ENCODE results near the gene MRPL40. TPM values are rescaled to one million over a fixed set of nuclear protein-coding genes. Genes with fewer than 3 reads are reported as not detected.
A peak's percentile ranks its signal among the peaks of the same experiment; 100 is the strongest.

Gene MRPL40
- total and polyA plus RNA-seq, 2 of the 13 experiments (the other 11 are each of a cell fraction or from before 2014, with no cell fraction given): 42.7 to 79.7 TPM

GRCh38 chr22:19448076-19448607, 15.8 kb downstream of the MRPL40 start (continued):
- TF ChIP-seq ZBTB42 (CRISPR knock-in tag; IDR thresholded peaks at IDR 0.05): 0 out of 2 replicates have a peak, but pooled peaks have one; percentile 47
- TF ChIP-seq, protein P1, sequence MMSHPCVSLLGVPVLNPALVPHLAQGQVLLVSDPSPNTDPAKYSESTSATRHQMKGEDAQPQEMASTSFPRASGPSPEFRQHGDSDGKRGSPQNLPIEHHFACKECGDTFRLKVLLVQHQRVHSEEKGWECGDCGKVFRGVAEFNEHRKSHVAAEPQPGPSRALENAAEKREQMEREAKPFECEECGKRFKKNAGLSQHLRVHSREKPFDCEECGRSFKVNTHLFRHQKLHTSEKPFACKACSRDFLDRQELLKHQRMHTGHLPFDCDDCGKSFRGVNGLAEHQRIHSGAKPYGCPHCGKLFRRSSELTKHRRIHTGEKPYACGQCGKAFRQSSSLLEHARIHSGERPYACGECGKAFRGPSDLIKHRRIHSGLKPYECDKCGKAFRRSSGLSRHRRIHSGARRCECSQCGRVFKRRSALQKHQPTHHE (CRISPR knock-in tag; IDR thresholded peaks at IDR 0.05; ENCODE audit: borderline replicate concordance): 0 out of 2 replicates have a peak, but pooled peaks have one; percentile 24
- TF ChIP-seq HMG20A (CRISPR knock-in tag; IDR thresholded peaks at IDR 0.05; ENCODE audit: borderline replicate concordance): no peak
- TF ChIP-seq GABPB1 (CRISPR knock-in tag; IDR thresholded peaks at IDR 0.05): no peak
- TF ChIP-seq BHLHE40 (IDR thresholded peaks at IDR 0.05; ENCODE audit: low read length): no peak
- no peak for TF ChIP-seq RBFOX2 (IDR thresholded peaks at IDR 0.05; ENCODE audit: low read depth, low read length)
- TF ChIP-seq, protein P2, sequence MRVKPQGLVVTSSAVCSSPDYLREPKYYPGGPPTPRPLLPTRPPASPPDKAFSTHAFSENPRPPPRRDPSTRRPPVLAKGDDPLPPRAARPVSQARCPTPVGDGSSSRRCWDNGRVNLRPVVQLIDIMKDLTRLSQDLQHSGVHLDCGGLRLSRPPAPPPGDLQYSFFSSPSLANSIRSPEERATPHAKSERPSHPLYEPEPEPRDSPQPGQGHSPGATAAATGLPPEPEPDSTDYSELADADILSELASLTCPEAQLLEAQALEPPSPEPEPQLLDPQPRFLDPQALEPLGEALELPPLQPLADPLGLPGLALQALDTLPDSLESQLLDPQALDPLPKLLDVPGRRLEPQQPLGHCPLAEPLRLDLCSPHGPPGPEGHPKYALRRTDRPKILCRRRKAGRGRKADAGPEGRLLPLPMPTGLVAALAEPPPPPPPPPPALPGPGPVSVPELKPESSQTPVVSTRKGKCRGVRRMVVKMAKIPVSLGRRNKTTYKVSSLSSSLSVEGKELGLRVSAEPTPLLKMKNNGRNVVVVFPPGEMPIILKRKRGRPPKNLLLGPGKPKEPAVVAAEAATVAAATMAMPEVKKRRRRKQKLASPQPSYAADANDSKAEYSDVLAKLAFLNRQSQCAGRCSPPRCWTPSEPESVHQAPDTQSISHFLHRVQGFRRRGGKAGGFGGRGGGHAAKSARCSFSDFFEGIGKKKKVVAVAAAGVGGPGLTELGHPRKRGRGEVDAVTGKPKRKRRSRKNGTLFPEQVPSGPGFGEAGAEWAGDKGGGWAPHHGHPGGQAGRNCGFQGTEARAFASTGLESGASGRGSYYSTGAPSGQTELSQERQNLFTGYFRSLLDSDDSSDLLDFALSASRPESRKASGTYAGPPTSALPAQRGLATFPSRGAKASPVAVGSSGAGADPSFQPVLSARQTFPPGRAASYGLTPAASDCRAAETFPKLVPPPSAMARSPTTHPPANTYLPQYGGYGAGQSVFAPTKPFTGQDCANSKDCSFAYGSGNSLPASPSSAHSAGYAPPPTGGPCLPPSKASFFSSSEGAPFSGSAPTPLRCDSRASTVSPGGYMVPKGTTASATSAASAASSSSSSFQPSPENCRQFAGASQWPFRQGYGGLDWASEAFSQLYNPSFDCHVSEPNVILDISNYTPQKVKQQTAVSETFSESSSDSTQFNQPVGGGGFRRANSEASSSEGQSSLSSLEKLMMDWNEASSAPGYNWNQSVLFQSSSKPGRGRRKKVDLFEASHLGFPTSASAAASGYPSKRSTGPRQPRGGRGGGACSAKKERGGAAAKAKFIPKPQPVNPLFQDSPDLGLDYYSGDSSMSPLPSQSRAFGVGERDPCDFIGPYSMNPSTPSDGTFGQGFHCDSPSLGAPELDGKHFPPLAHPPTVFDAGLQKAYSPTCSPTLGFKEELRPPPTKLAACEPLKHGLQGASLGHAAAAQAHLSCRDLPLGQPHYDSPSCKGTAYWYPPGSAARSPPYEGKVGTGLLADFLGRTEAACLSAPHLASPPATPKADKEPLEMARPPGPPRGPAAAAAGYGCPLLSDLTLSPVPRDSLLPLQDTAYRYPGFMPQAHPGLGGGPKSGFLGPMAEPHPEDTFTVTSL (CRISPR knock-in tag; IDR thresholded peaks at IDR 0.05; ENCODE audit: borderline replicate concordance): peak; percentile 2; the same call in 1 of the 2 replicates
- TF ChIP-seq ZNF18 (CRISPR knock-in tag; IDR thresholded peaks at IDR 0.05; ENCODE audit: insufficient replicate concordance): no peak
- TF ChIP-seq ZNF772 (CRISPR knock-in tag; IDR thresholded peaks at IDR 0.05): no peak
- peak; percentile 1; the same call in 1 of the 2 replicates for TF ChIP-seq ZFP91 (CRISPR knock-in tag; IDR thresholded peaks at IDR 0.05; ENCODE audit: borderline replicate concordance)
- no peak for TF ChIP-seq ZBTB46 (CRISPR knock-in tag; IDR thresholded peaks at IDR 0.05; ENCODE audit: borderline replicate concordance)
- no peak for TF ChIP-seq FOXA3 (CRISPR knock-in tag; IDR thresholded peaks at IDR 0.05)
- no peak for TF ChIP-seq NFIC (IDR thresholded peaks at IDR 0.05; ENCODE audit: low read length)
- TF ChIP-seq PRMT3 (CRISPR knock-in tag; IDR thresholded peaks at IDR 0.05; ENCODE audit: borderline replicate concordance, low read depth): no peak
- TF ChIP-seq ZNF224 (CRISPR knock-in tag; IDR thresholded peaks at IDR 0.05): 0 out of 2 replicates have a peak, but pooled peaks have one; percentile 4
- TF ChIP-seq CBX2 (IDR thresholded peaks at IDR 0.05; ENCODE audit: low read depth, low read length): no peak
- no peak for TF ChIP-seq CBX2 (CRISPR knock-in tag; IDR thresholded peaks at IDR 0.05; ENCODE audit: low read depth)
- TF ChIP-seq PHF21A (CRISPR knock-in tag; IDR thresholded peaks at IDR 0.05): 0 out of 2 replicates have a peak, but pooled peaks have one; percentile 12
